Loucy (cell line): ENCODE results near the gene SYNRG.

Experiments used
- EZH2phosphoT487 ChIP-seq: fragments of 200-600 bp; IDR thresholded peaks from 2 replicates; pipeline ENCODE4 v1.6.1; 2018; ENCODE audit warnings: antibody characterized with exemption, mild to moderate bottlenecking, moderate library complexity, borderline replicate concordance
- TF ChIP-seq, protein P1 (sequence below): fragments of 200-600 bp; sonication (generic); conservative IDR thresholded peaks from 2 replicates; pipeline ENCODE4 v1.5.1; 2014; ENCODE audit warnings: mild to moderate bottlenecking, antibody characterized with exemption, low read length

DNA sequence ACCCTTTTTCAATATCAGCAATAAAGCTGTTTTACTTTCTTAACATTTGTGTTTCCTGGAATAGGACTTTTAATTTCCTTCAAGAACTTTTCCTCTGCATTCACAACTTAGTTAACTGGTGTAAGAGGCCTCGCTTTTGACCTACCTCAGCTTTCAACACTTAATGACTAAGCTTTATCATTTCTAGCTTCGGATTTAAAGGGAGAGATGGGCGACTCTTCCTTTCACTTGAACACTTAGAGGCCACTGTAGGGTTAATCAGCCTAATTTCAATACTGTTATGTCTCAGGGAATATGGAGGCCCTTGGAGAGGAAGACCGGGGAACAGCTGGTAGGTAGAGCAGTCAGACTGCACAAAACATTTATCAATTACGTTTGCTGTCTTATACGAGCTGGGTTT lies 4.7 kb downstream of the SYNRG start:
- TF ChIP-seq, protein P1, sequence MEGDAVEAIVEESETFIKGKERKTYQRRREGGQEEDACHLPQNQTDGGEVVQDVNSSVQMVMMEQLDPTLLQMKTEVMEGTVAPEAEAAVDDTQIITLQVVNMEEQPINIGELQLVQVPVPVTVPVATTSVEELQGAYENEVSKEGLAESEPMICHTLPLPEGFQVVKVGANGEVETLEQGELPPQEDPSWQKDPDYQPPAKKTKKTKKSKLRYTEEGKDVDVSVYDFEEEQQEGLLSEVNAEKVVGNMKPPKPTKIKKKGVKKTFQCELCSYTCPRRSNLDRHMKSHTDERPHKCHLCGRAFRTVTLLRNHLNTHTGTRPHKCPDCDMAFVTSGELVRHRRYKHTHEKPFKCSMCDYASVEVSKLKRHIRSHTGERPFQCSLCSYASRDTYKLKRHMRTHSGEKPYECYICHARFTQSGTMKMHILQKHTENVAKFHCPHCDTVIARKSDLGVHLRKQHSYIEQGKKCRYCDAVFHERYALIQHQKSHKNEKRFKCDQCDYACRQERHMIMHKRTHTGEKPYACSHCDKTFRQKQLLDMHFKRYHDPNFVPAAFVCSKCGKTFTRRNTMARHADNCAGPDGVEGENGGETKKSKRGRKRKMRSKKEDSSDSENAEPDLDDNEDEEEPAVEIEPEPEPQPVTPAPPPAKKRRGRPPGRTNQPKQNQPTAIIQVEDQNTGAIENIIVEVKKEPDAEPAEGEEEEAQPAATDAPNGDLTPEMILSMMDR = no peak
- no peak for TF ChIP-seq EZH2phosphoT487
